Measurements from ENCODE around the gene BANP.
"Not testable (repeated sequence)": the region's sequence is repeated elsewhere in the genome, so short reads cannot be mapped to it uniquely, and the experiment has no call there.

BANP gene

GRCh38 chr16:88045361-88045760, 94.1 kb downstream of the BANP start:
- H3K4me3 ChIP-seq (ENCODE audit: low read depth, low read length), result not testable (repeated sequence)

GRCh38 chr16:88045820-88046303, 94.6 kb downstream of the BANP start:
- H3K4me3 ChIP-seq (ENCODE audit: low read depth, low read length), result no peak overlapping the region

- no peak overlapping the region for H3K4me3 ChIP-seq (ENCODE audit: low read depth, low read length)
Observed at GRCh38 chr16:88047462-88047861, 96.2 kb downstream of the BANP start.

GRCh38 chr16:88048985-88049384, 97.8 kb downstream of the BANP start:
- no peak overlapping the region for H3K4me3 ChIP-seq (ENCODE audit: low read depth, low read length)

- no peak overlapping the region for H3K4me3 ChIP-seq (ENCODE audit: low read depth, low read length)
Observed at GRCh38 chr16:88049561-88050545, 98.6 kb downstream of the BANP start.

- H3K4me3 ChIP-seq (ENCODE audit: low read depth, low read length), result no peak overlapping the region
Observed at GRCh38 chr16:88050952-88051660, 99.9 kb downstream of the BANP start.

- no peak overlapping the region for H3K4me3 ChIP-seq (ENCODE audit: low read depth, low read length)
Observed at GRCh38 chr16:88052661-88053060, 101.4 kb downstream of the BANP start.

GRCh38 chr16:88053479-88053878, 102.2 kb downstream of the BANP start:
- not testable (repeated sequence) for H3K4me3 ChIP-seq (ENCODE audit: low read depth, low read length)

- H3K4me3 ChIP-seq (ENCODE audit: low read depth, low read length), result no peak overlapping the region
Observed at GRCh38 chr16:88055356-88055755, 104.1 kb downstream of the BANP start.

- no peak overlapping the region for H3K4me3 ChIP-seq (ENCODE audit: low read depth, low read length)
Observed at GRCh38 chr16:88056212-88056611, 105.0 kb downstream of the BANP start.

GRCh38 chr16:88057656-88058055, 106.4 kb downstream of the BANP start:
- no peak overlapping the region for H3K4me3 ChIP-seq (ENCODE audit: low read depth, low read length)

GRCh38 chr16:88058136-88058535, 106.9 kb downstream of the BANP start:
- no peak overlapping the region for H3K4me3 ChIP-seq (ENCODE audit: low read depth, low read length)

GRCh38 chr16:88058817-88059216, 107.6 kb downstream of the BANP start:
- H3K4me3 ChIP-seq (ENCODE audit: low read depth, low read length), result no peak overlapping the region

- no peak overlapping the region for H3K4me3 ChIP-seq (ENCODE audit: low read depth, low read length)
Observed at GRCh38 chr16:88059701-88060386, 108.6 kb downstream of the BANP start.

GRCh38 chr16:88060524-88061219, 109.4 kb downstream of the BANP start:
- no peak overlapping the region for H3K4me3 ChIP-seq (ENCODE audit: low read depth, low read length)

GRCh38 chr16:88061346-88062110, 110.3 kb downstream of the BANP start:
- H3K4me3 ChIP-seq (ENCODE audit: low read depth, low read length), result no peak overlapping the region

- no peak overlapping the region for H3K4me3 ChIP-seq (ENCODE audit: low read depth, low read length)
Observed at GRCh38 chr16:88062341-88063210, 111.3 kb downstream of the BANP start.

- H3K4me3 ChIP-seq (ENCODE audit: low read depth, low read length), result no peak overlapping the region
Observed at GRCh38 chr16:88063211-88063773, 112.1 kb downstream of the BANP start.
